Neural progenitor cell (in vitro differentiated cells): ENCODE measurements around the gene ENO2.

Experiments used
- CTCF ChIP-seq: fragments of 200-600 bp; sonication (generic); IDR thresholded peaks from 2 replicates; pipeline ENCODE4 v1.5.1; 2017; ENCODE audit warnings: antibody characterized with exemption, mild to moderate bottlenecking
- EZH2 ChIP-seq: fragments of 200-600 bp; sonication (generic); IDR thresholded peaks from 2 replicates; pipeline ENCODE4 v1.6.1; 2017; ENCODE audit warnings: antibody characterized with exemption, mild to moderate bottlenecking, moderate library complexity
- EZH2phosphoT487 ChIP-seq: fragments of 200-600 bp; sonication (generic); IDR thresholded peaks from 2 replicates; pipeline ENCODE4 v1.6.1; 2017; ENCODE audit warnings: antibody characterized with exemption

- TF ChIP-seq CTCF (no peak), EZH2 (no peak), EZH2phosphoT487 (no peak)
Measured at GRCh38 chr12:6887460-6887859, 26.9 kb upstream of the ENO2 start.
